GM04504 (cell line): ENCODE results near the gene GLRX2.
"Not testable (repeated sequence)": the region's sequence is repeated elsewhere in the genome, so short reads cannot be mapped to it uniquely, and the experiment has no call there.

Experiments
- DNase-seq: peaks from one replicate; pipeline ENCODE4 v3.0.0-alpha.2; 2012; ENCODE audit warnings: low read depth

The GLRX2 gene

GRCh38 chr1:193065954-193066353 is 39.3 kb downstream of the GLRX2 start:
- DNase-seq: no peak

GRCh38 chr1:193062698-193063463 is 42.3 kb downstream of the GLRX2 start:
- no peak for DNase-seq

- DNase-seq: no peak
Observed at GRCh38 chr1:193060938-193061337, 44.3 kb downstream of the GLRX2 start.

- no peak for DNase-seq
Observed at GRCh38 chr1:193060406-193060805, 44.8 kb downstream of the GLRX2 start.

- no peak for DNase-seq
Observed at GRCh38 chr1:193060115-193060403, 45.2 kb downstream of the GLRX2 start.

GRCh38 chr1:193059282-193060114 is 45.7 kb downstream of the GLRX2 start, which contains the start of the genes RO60 and UCHL5:
Gene RO60, plus strand, starts transcription at chr1:193059612. Its CDS starts 9,443 bp downstream, at chr1:193069055.
Gene UCHL5, minus strand, starts transcription at chr1:193059360. Its CDS starts 100 bp downstream, at chr1:193059260.
- DNase-seq: peak; percentile 97

- no peak for DNase-seq
Observed at GRCh38 chr1:193058529-193059281, 46.5 kb downstream of the GLRX2 start.

- no peak for DNase-seq
Observed at GRCh38 chr1:193054169-193054675, 51.0 kb downstream of the GLRX2 start.

GRCh38 chr1:193048913-193049312 is 56.3 kb downstream of the GLRX2 start:
- not testable (repeated sequence) for DNase-seq
